HepG2 (cell line): ENCODE results near the gene OPRL1. TPM values are rescaled to one million over a fixed set of nuclear protein-coding genes. Genes with fewer than 3 reads are reported as not detected.

Experiments
- ATF5 ChIP-seq: sonication (generic); formaldehyde crosslinking; IDR thresholded peaks from 2 replicates; pipeline ENCODE4 v1.4.0; 2020; ENCODE audit warnings: mild to moderate bottlenecking, low read depth, missing genetic modification reagents
- CREBL2 ChIP-seq: sonication (generic); formaldehyde crosslinking; IDR thresholded peaks from 2 replicates; pipeline ENCODE4 v1.8.1; 2023; ENCODE audit warnings: missing genetic modification reagents, mild to moderate bottlenecking, borderline replicate concordance
- DNMT1 ChIP-seq: sonication (generic); formaldehyde crosslinking; IDR thresholded peaks from 2 replicates; pipeline ENCODE4 v1.5.1; 2020; ENCODE audit warnings: mild to moderate bottlenecking, missing genetic modification reagents
- ELF1 ChIP-seq: sonication (generic); formaldehyde crosslinking; IDR thresholded peaks from 2 replicates; pipeline ENCODE4 v1.4.0; 2020; ENCODE audit warnings: missing genetic modification reagents
- GLMP ChIP-seq: sonication (generic); formaldehyde crosslinking; IDR thresholded peaks from 2 replicates; pipeline ENCODE4 v1.9.0; 2021; ENCODE audit warnings: missing genetic modification reagents, mild to moderate bottlenecking, borderline replicate concordance
- KAT7 ChIP-seq: IDR thresholded peaks from 2 replicates; pipeline ENCODE4 v1.6.1; 2018; ENCODE audit warnings: borderline replicate concordance, missing compliant biosample characterization
- LBX2 ChIP-seq: sonication (generic); formaldehyde crosslinking; IDR thresholded peaks from 2 replicates; pipeline ENCODE4 v1.5.0; 2020; ENCODE audit warnings: missing genetic modification reagents, mild to moderate bottlenecking, borderline replicate concordance
- MEF2D ChIP-seq: sonication (generic); formaldehyde crosslinking; IDR thresholded peaks from 2 replicates; pipeline ENCODE4 v1.5.1; 2020; ENCODE audit warnings: mild to moderate bottlenecking, missing genetic modification reagents
- NFE2 ChIP-seq: sonication (generic); formaldehyde crosslinking; IDR thresholded peaks from 2 replicates; pipeline ENCODE4 v1.4.0; 2020; ENCODE audit warnings: missing genetic modification reagents
- NFIB ChIP-seq: sonication (generic); formaldehyde crosslinking; IDR thresholded peaks from 2 replicates; pipeline ENCODE4 v1.9.0; 2021; ENCODE audit warnings: missing genetic modification reagents, mild to moderate bottlenecking, borderline replicate concordance
- POGK ChIP-seq: sonication (generic); formaldehyde crosslinking; conservative IDR thresholded peaks from 2 replicates; pipeline ENCODE4 v1.8.0; 2022; ENCODE audit warnings: mild to moderate bottlenecking, moderate library complexity, missing genetic modification reagents
- SOX5 ChIP-seq: IDR thresholded peaks from 2 replicates; pipeline ENCODE4 v1.6.1; 2016; ENCODE audit warnings: borderline replicate concordance
- TRIM24 ChIP-seq: sonication (generic); formaldehyde crosslinking; IDR thresholded peaks from 2 replicates; pipeline ENCODE4 v1.8.0; 2022; ENCODE audit warnings: mild to moderate bottlenecking, missing genetic modification reagents
- YY1 ChIP-seq: IDR thresholded peaks from 2 replicates; pipeline ENCODE4 v1.6.1; 2011; ENCODE audit warnings: low read length, low read depth, moderate library complexity, mild to moderate bottlenecking; ENCODE audit not compliant: insufficient read depth, insufficient replicate concordance
- ZNF12 ChIP-seq: sonication (generic); formaldehyde crosslinking; IDR thresholded peaks from 2 replicates; pipeline ENCODE4 v1.5.0; 2020; ENCODE audit warnings: missing genetic modification reagents
- ZNF160 ChIP-seq: sonication (generic); formaldehyde crosslinking; IDR thresholded peaks from 2 replicates; pipeline ENCODE4 v1.8.0; 2022; ENCODE audit warnings: mild to moderate bottlenecking, inconsistent platforms, missing genetic modification reagents
- ZNF225 ChIP-seq: sonication (generic); formaldehyde crosslinking; IDR thresholded peaks from 2 replicates; pipeline ENCODE4 v1.4.0; 2020; ENCODE audit warnings: mild to moderate bottlenecking, missing genetic modification reagents
- ZNF280D ChIP-seq: sonication (generic); formaldehyde crosslinking; IDR thresholded peaks from 2 replicates; pipeline ENCODE4 v1.5.1; 2020; ENCODE audit warnings: mild to moderate bottlenecking, missing genetic modification reagents
- ZNF296 ChIP-seq: sonication (generic); formaldehyde crosslinking; conservative IDR thresholded peaks from 2 replicates; pipeline ENCODE4 v1.5.0; 2020; ENCODE audit warnings: mild to moderate bottlenecking, missing genetic modification reagents
- ZNF589 ChIP-seq: sonication (generic); formaldehyde crosslinking; conservative IDR thresholded peaks from 2 replicates; pipeline ENCODE4 v1.8.0; 2022; ENCODE audit warnings: mild to moderate bottlenecking, moderate library complexity, missing genetic modification reagents
- ZNF782 ChIP-seq: sonication (generic); formaldehyde crosslinking; IDR thresholded peaks from 2 replicates; pipeline ENCODE4 v1.4.0; 2020; ENCODE audit warnings: missing genetic modification reagents, mild to moderate bottlenecking, borderline replicate concordance
- ZSCAN31 ChIP-seq: sonication (generic); formaldehyde crosslinking; IDR thresholded peaks from 2 replicates; pipeline ENCODE4 v1.5.0; 2020; ENCODE audit warnings: low read depth, mild to moderate bottlenecking, missing genetic modification reagents
- polyA plus RNA-seq, 8 experiments: library from polyadenylated mRNA; depleted of rRNA in 3 of 8; stranded (reverse) in 7 of 8; unstranded in 1 of 8; fragments of >200 nt; fragmentation: Illumina TruSeq in 4 of 8; extraction: Trizol in 4 of 8; gene quantifications; 2 replicates each; pipeline versions ENCODE4 v1.2.1 to v1.2.3, GENCODE V29; 2011 to 2016; ENCODE audit warnings: low read depth in 4 of 8, missing spikeins in 1 of 8, mixed read lengths in 1 of 8; ENCODE audit not compliant: insufficient read depth in 1 of 8
- total RNA-seq, 5 experiments: library from RNA; depleted of rRNA; stranded (reverse); fragments of >200 nt; fragmentation: Illumina TruSeq; extraction: Trizol; gene quantifications; 2 replicates each; pipeline ENCODE4 v1.2.3, GENCODE V29; 2016; ENCODE audit warnings: low read depth in 1 of 5

The OPRL1 gene
- total and polyA plus RNA-seq, 2 of the 13 experiments (the other 11 are each of a cell fraction or from before 2014, with no cell fraction given), result 0.35 to 0.71 TPM

- TF ChIP-seq ZNF280D (CRISPR knock-in tag), result no peak
- no peak for TF ChIP-seq ELF1 (CRISPR knock-in tag)
- TF ChIP-seq KAT7, result no peak
- no peak for TF ChIP-seq GLMP (CRISPR knock-in tag)
- peak; percentile 39; the same call in 1 of the 2 replicates for TF ChIP-seq ZNF782 (CRISPR knock-in tag)
- TF ChIP-seq ZNF160 (CRISPR knock-in tag), result 0 out of 2 replicates have a peak, but pooled peaks have one; percentile 15
- TF ChIP-seq LBX2 (CRISPR knock-in tag), result no peak
- TF ChIP-seq ZNF589, result no peak
- 0 out of 2 replicates have a peak, but pooled peaks have one; percentile 28 for TF ChIP-seq DNMT1
- no peak for TF ChIP-seq ZSCAN31 (CRISPR knock-in tag)
- TF ChIP-seq NFIB (CRISPR knock-in tag), result peak; percentile 67; the same call in 1 of the 2 replicates
- no peak for TF ChIP-seq YY1
- TF ChIP-seq MEF2D (CRISPR knock-in tag), result no peak
- no peak for TF ChIP-seq SOX5 (CRISPR knock-in tag)
- TF ChIP-seq CREBL2 (CRISPR knock-in tag), result no peak
- 0 out of 2 replicates have a peak, but pooled peaks have one; percentile 27 for TF ChIP-seq ZNF296 (CRISPR knock-in tag)
- no peak for TF ChIP-seq ZNF12 (CRISPR knock-in tag)
- peak; percentile 18; the same call in 1 of the 2 replicates for TF ChIP-seq ZNF225 (CRISPR knock-in tag)
- TF ChIP-seq TRIM24 (CRISPR knock-in tag), result 0 out of 2 replicates have a peak, but pooled peaks have one; percentile 35
- TF ChIP-seq ATF5 (CRISPR knock-in tag), result no peak
- no peak for TF ChIP-seq POGK (CRISPR knock-in tag)
- TF ChIP-seq NFE2 (CRISPR knock-in tag), result no peak
Measured at GRCh38 chr20:64092258-64093012, 12.6 kb downstream of the OPRL1 start (continued).
